ENCODE results near the gene ACSL1.

GRCh38 chr4:184812199-184812542, 13.6 kb downstream of the ACSL1 start:
- TF ChIP-seq CTCF (IDR thresholded peaks at IDR 0.05) (no peak), EZH2phosphoT487 (IDR thresholded peaks at IDR 0.05) (no peak), EZH2 (IDR thresholded peaks at IDR 0.05) (no peak)
